HepG2 (cell line): Measurements from ENCODE around the gene SRGAP3. TPM values are rescaled to one million over a fixed set of nuclear protein-coding genes. Genes with fewer than 3 reads are reported as not detected.

Source experiments
- ATAC-seq: fragments of 200-7000 bp; cut with Tn5 transposase; 3 replicates; pipeline ENCODE4 v1.9.1; 2020; ENCODE audit warnings: mild to moderate bottlenecking, moderate library complexity
- BruUV-seq: library from RNA; stranded (reverse); fragments of 400-500 nt; replicated peaks from 2 replicates; lab custom pipeline; 2021; lab: Mats Ljungman, UMichigan
- CTCF ChIA-PET: fragments of 300-600 bp; formaldehyde crosslinking; extraction: SDS; loops from one replicate; lab custom pipeline; 2021; ENCODE audit warnings: low total read pairs, inconsistent platforms, low intra/inter-chr PET ratio; lab: Yijun Ruan, JAX
- POLR2A ChIA-PET: fragments of 350-600 bp; sonication (Branson Sonifier 250); formaldehyde crosslinking; loops from one replicate; lab custom pipeline; 2020; ENCODE audit warnings: antibody characterized with exemption, inconsistent platforms; lab: Yijun Ruan, JAX
- DNase-seq: peaks from one replicate; pipeline ENCODE4 v3.0.0-alpha.2; 2015; ENCODE audit warnings: low spot score
- FAIRE-seq: peaks from 3 replicates; lab custom pipeline; 2011; peaks lifted over from hg19 to GRCh38; lab: Jason Lieb, UNC
- H2AFZ ChIP-seq: one replicate; pipeline ENCODE4 v1.6.1; 2011; ENCODE audit warnings: low read length, inconsistent platforms
- H3K27ac ChIP-seq: fragments of 300-600 bp; 3 replicates; pipeline ENCODE4 v1.8.0; 2011; ENCODE audit warnings: mixed run types, mild to moderate bottlenecking, mixed read lengths, low read length, inconsistent platforms; ENCODE audit not compliant: insufficient read depth; ENCODE audit errors: extremely low read length
- H3K27me3 ChIP-seq, 2 experiments: fragments of 200-600 bp in 1 of 2; 2 replicates in 1 of 2; 3 replicates in 1 of 2; pipeline versions ENCODE4 v1.6.0 to v1.8.0; 2011; ENCODE audit warnings: low read length in 2 of 2, mild to moderate bottlenecking in 2 of 2, moderate library complexity in 2 of 2, inconsistent platforms in 1 of 2; ENCODE audit not compliant: insufficient read depth in 2 of 2, control insufficient read depth in 1 of 2
- H3K36me3 ChIP-seq, 2 experiments: fragments of 200-600 bp in 1 of 2; replicated peaks in 1 of 2; 2 replicates in 1 of 2; 3 replicates in 1 of 2; pipeline versions ENCODE4 v1.5.1 to v1.8.0; 2011; ENCODE audit warnings: low read length in 2 of 2, inconsistent platforms in 1 of 2; ENCODE audit not compliant: insufficient read depth in 2 of 2, control insufficient read depth in 1 of 2
- H3K4me1 ChIP-seq: 2 replicates; pipeline ENCODE4 v1.5.1; 2012; ENCODE audit warnings: low read length, inconsistent platforms; ENCODE audit not compliant: insufficient read depth
- H3K4me2 ChIP-seq: 2 replicates; pipeline ENCODE4 v1.6.0; 2011; ENCODE audit warnings: low read depth, low read length, inconsistent platforms
- H3K4me3 ChIP-seq, 3 experiments: fragments of 200-600 bp in 1 of 3; sonication (generic), shearing (Covaris generic) in 1 of 3; replicated peaks in 1 of 3; 2 replicates each; pipeline ENCODE4 v1.5.1; 2011 to 2016; ENCODE audit warnings: low read length in 3 of 3, inconsistent platforms in 2 of 3, low read depth in 2 of 3, mild to moderate bottlenecking in 2 of 3, control low read depth in 1 of 3, mixed read lengths in 1 of 3; ENCODE audit not compliant: insufficient read depth in 1 of 3
- H3K79me2 ChIP-seq: one replicate; pipeline ENCODE4 v1.6.1; 2011; ENCODE audit warnings: low read length, inconsistent platforms; ENCODE audit not compliant: insufficient read depth
- H3K9ac ChIP-seq: 2 replicates; pipeline ENCODE4 v1.6.0; 2011; ENCODE audit warnings: mild to moderate bottlenecking, low read depth, low read length, inconsistent platforms; ENCODE audit not compliant: insufficient read depth
- H3K9me3 ChIP-seq: 2 replicates; pipeline ENCODE4 v1.5.1; 2012; ENCODE audit warnings: mild to moderate bottlenecking, low read length
- H4K20me1 ChIP-seq: 2 replicates; pipeline ENCODE4 v1.6.0; 2011; ENCODE audit warnings: inconsistent platforms, mild to moderate bottlenecking, low read length, moderate library complexity; ENCODE audit not compliant: insufficient read depth
- KLF16 ChIP-seq, 2 experiments: sonication (generic) in 1 of 2; formaldehyde crosslinking in 1 of 2; IDR thresholded peaks; 2 replicates each; pipeline versions ENCODE4 v1.6.1 to v1.8.0; 2016 to 2023; ENCODE audit warnings: missing genetic modification reagents in 2 of 2, missing compliant biosample characterization in 1 of 2
- KLF6 ChIP-seq: IDR thresholded peaks from 2 replicates; pipeline ENCODE4 v1.8.0; 2016; ENCODE audit warnings: missing biosample characterization, missing genetic modification reagents
- RAD51 ChIP-seq: fragments of 450-650 bp; IDR thresholded peaks from 2 replicates; pipeline ENCODE4 v1.6.1; 2016; ENCODE audit warnings: borderline replicate concordance
- WGBS: methylation state at CpG from one replicate; pipeline ENCODE4 v1.1.6; 2017; ENCODE audit warnings: low lambda C conversion rate; 5-methylcytosine and 5-hydroxymethylcytosine counted together
- in situ Hi-C: cut with HindIII; loops from 2 replicates; pipeline ENCODE4 v1.10.0; 2017; ENCODE audit warnings: low pct_unique_long_range_greater_than_20kb; ENCODE audit not compliant: extremely low pct_ligation_motif_present
- intact Hi-C: fragments of 100-400 bp; cut with micrococcal nuclease; formaldehyde crosslinking; loops from one replicate; pipeline ENCODE4 v1.10.0; 2022; ENCODE audit not compliant: unreplicated experiment
- polyA plus RNA-seq, 8 experiments: library from polyadenylated mRNA; depleted of rRNA in 3 of 8; stranded (reverse) in 7 of 8; unstranded in 1 of 8; fragments of >200 nt; fragmentation: Illumina TruSeq in 4 of 8; extraction: Trizol in 4 of 8; gene quantifications; 2 replicates each; pipeline versions ENCODE4 v1.2.1 to v1.2.3, GENCODE V29; 2011 to 2016; ENCODE audit warnings: low read depth in 4 of 8, missing spikeins in 1 of 8, mixed read lengths in 1 of 8; ENCODE audit not compliant: insufficient read depth in 1 of 8
- total RNA-seq, 5 experiments: library from RNA; depleted of rRNA; stranded (reverse); fragments of >200 nt; fragmentation: Illumina TruSeq; extraction: Trizol; gene quantifications; 2 replicates each; pipeline ENCODE4 v1.2.3, GENCODE V29; 2016; ENCODE audit warnings: low read depth in 1 of 5
- TF ChIP-seq, protein P1 (sequence below): sonication (generic); formaldehyde crosslinking; IDR thresholded peaks from 2 replicates; pipeline ENCODE4 v1.5.0; 2020; ENCODE audit warnings: mild to moderate bottlenecking, missing genetic modification reagents, moderate library complexity
- TF ChIP-seq, protein P2 (sequence below): sonication (generic); formaldehyde crosslinking; conservative IDR thresholded peaks from 2 replicates; pipeline ENCODE4 v1.4.0; 2020; ENCODE audit warnings: missing genetic modification reagents

The SRGAP3 gene
- total and polyA plus RNA-seq, 2 of the 13 experiments (the other 11 are each of a cell fraction or from before 2014, with no cell fraction given): 1.2 to 1.4 TPM

DNA sequence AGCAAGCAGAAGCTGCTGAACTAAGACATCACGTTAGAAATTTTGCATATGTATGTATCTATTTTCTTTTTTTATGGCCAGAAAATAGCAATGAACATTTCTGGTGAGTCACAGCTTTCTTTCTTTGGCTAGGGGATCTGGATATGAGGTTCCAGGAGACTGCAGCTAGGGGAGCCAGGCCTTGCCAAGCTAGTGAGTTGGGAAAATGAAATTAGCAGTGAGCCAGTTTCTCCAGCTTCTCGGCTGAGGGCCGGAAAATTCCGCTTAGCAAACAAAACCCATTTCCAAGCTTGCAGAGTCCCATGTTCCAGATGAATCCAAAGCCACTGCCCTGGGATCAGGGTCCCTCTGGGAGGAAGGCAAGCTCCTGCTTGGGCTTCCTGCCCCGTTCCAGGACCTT is 137.6 kb downstream of the SRGAP3 start:
- in situ Hi-C loops: no loop called here
- 29% methylated on average over 5 of the region's 5 CpGs for WGBS
- Histone ChIP-seq H3K27me3 (peaks cover 0 to 6% of the 10 kb centered on the region in 2 experiments; a peak in 1 of 5 replicates), H4K20me1 (no peaks in the 10 kb centered on the region), H3K4me2 (no peak overlapping the region), H3K4me1 (no peaks in the 10 kb centered on the region), H3K9ac (no peak overlapping the region), H2AFZ (no peak overlapping the region), H3K9me3 (no peaks in the 10 kb centered on the region), H3K36me3 (no peaks in the 10 kb centered on the region), H3K79me2 (no peaks in the 10 kb centered on the region), H3K27ac (no peak overlapping the region), H3K4me3 (no peak overlapping the region)
- TF ChIP-seq KLF16 (CRISPR knock-in tag; IDR thresholded peaks at IDR 0.05): no peak
- TF ChIP-seq RAD51: no peak
- no peak for TF ChIP-seq KLF6
- no peak for ATAC-seq
- intact Hi-C loops: no loop called here
- ChIA-PET POLR2A (no interaction called here), CTCF (no interaction called here)
- no TSS peak for BruUV-seq
- no peak for FAIRE-seq
- DNase-seq: no peak

DNA sequence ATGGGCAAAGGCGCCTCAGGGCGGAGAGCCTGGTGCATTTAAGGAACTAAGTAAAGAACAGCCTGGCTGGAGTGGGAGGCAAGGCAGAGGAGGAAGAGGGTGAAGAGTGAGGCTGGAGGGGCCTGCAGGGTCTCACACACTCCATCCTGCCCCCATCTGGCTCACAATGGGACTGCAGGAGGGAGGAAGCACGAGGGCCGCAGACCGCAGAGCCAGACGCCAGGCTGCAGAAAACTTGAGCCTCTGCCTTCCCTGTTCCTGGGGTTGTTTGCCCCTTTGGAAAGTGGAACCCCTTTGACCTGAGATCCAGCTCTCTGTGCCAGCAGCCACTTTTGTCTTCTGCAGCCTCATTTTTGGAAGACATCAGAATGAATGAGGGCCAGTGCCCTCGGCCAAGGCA is 138.0 kb downstream of the SRGAP3 start:
- BruUV-seq: no TSS peak
- DNase-seq (no peak), ATAC-seq (no peak), FAIRE-seq (no peak)
- Histone ChIP-seq H3K27ac (no peak overlapping the region), H3K9ac (no peak overlapping the region), H3K4me3 (no peak overlapping the region), H2AFZ (no peak overlapping the region), H3K4me2 (no peak overlapping the region), H3K36me3 (no peaks in the 10 kb centered on the region), H4K20me1 (no peaks in the 10 kb centered on the region), H3K4me1 (no peaks in the 10 kb centered on the region), H3K79me2 (no peaks in the 10 kb centered on the region), H3K27me3 (peaks cover 0 to 6% of the 10 kb centered on the region in 2 experiments; a peak in 1 of 5 replicates), H3K9me3 (no peaks in the 10 kb centered on the region)
- WGBS: 69% methylated on average over 3 of the region's 7 CpGs
- TF ChIP-seq, protein P1, sequence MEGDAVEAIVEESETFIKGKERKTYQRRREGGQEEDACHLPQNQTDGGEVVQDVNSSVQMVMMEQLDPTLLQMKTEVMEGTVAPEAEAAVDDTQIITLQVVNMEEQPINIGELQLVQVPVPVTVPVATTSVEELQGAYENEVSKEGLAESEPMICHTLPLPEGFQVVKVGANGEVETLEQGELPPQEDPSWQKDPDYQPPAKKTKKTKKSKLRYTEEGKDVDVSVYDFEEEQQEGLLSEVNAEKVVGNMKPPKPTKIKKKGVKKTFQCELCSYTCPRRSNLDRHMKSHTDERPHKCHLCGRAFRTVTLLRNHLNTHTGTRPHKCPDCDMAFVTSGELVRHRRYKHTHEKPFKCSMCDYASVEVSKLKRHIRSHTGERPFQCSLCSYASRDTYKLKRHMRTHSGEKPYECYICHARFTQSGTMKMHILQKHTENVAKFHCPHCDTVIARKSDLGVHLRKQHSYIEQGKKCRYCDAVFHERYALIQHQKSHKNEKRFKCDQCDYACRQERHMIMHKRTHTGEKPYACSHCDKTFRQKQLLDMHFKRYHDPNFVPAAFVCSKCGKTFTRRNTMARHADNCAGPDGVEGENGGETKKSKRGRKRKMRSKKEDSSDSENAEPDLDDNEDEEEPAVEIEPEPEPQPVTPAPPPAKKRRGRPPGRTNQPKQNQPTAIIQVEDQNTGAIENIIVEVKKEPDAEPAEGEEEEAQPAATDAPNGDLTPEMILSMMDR: peak; percentile 22; the same call in 1 of the 2 replicates
- TF ChIP-seq, protein P2, sequence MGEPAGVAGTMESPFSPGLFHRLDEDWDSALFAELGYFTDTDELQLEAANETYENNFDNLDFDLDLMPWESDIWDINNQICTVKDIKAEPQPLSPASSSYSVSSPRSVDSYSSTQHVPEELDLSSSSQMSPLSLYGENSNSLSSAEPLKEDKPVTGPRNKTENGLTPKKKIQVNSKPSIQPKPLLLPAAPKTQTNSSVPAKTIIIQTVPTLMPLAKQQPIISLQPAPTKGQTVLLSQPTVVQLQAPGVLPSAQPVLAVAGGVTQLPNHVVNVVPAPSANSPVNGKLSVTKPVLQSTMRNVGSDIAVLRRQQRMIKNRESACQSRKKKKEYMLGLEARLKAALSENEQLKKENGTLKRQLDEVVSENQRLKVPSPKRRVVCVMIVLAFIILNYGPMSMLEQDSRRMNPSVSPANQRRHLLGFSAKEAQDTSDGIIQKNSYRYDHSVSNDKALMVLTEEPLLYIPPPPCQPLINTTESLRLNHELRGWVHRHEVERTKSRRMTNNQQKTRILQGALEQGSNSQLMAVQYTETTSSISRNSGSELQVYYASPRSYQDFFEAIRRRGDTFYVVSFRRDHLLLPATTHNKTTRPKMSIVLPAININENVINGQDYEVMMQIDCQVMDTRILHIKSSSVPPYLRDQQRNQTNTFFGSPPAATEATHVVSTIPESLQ (CRISPR knock-in tag): no peak
- CTCF ChIA-PET: no interaction called here
- in situ Hi-C loops (no loop called here), intact Hi-C loops (no loop called here)
- POLR2A ChIA-PET: no interaction called here
